ENCODE results near the gene EMX2. TPM values are rescaled to one million over a fixed set of nuclear protein-coding genes. Genes with fewer than 3 reads are reported as not detected.
"Not testable (repeated sequence)": the region's sequence is repeated elsewhere in the genome, so short reads cannot be mapped to it uniquely, and the experiment has no call there.

Gene EMX2
- 9.0 TPM for polyA plus RNA-seq (ENCODE audit: insufficient read length)

GRCh38 chr10:117542706-117543224, at the start of gene EMX2:
Gene EMX2, plus strand, starts transcription at chr10:117542746. Its CDS starts 522 bp downstream, at chr10:117543268.
- DNase-seq, result no peak

GRCh38 chr10:117496031-117496430, 46.5 kb upstream of the EMX2 start:
- DNase-seq, result no peak

GRCh38 chr10:117496616-117497028, 45.9 kb upstream of the EMX2 start:
- DNase-seq, result peak; percentile 82

- DNase-seq, result no peak
These were observed 44.8 kb upstream of the EMX2 start for GRCh38 chr10:117497736-117498135.

GRCh38 chr10:117499248-117500105, 43.1 kb upstream of the EMX2 start:
- DNase-seq, result no peak

- DNase-seq, result no peak
These were observed 42.1 kb upstream of the EMX2 start for GRCh38 chr10:117500456-117500855.

- DNase-seq, result no peak
These were observed 41.0 kb upstream of the EMX2 start for GRCh38 chr10:117501460-117502035.

GRCh38 chr10:117502421-117503243, 39.9 kb upstream of the EMX2 start:
- no peak for DNase-seq

- DNase-seq, result peak; percentile 52
These were observed 39.0 kb upstream of the EMX2 start for GRCh38 chr10:117503244-117504205.

GRCh38 chr10:117504562-117504961, 38.0 kb upstream of the EMX2 start:
- no peak for DNase-seq

- not testable (repeated sequence) for DNase-seq
These were observed 35.5 kb upstream of the EMX2 start for GRCh38 chr10:117507081-117507480.

- DNase-seq, result no peak
These were observed 33.0 kb upstream of the EMX2 start for GRCh38 chr10:117509573-117509972.

GRCh38 chr10:117511601-117512390, 30.8 kb upstream of the EMX2 start:
- DNase-seq, result no peak

GRCh38 chr10:117514971-117515370, 27.6 kb upstream of the EMX2 start:
- DNase-seq, result no peak

- no peak for DNase-seq
These were observed 25.9 kb upstream of the EMX2 start for GRCh38 chr10:117516681-117517080.

GRCh38 chr10:117518246-117518645, 24.3 kb upstream of the EMX2 start:
- no peak for DNase-seq

GRCh38 chr10:117519286-117519685, 23.3 kb upstream of the EMX2 start:
- no peak for DNase-seq

- no peak for DNase-seq
These were observed 22.7 kb upstream of the EMX2 start for GRCh38 chr10:117519879-117520278.

- no peak for DNase-seq
These were observed 11.8 kb upstream of the EMX2 start for GRCh38 chr10:117530791-117531190.

GRCh38 chr10:117531371-117532002, 11.1 kb upstream of the EMX2 start:
- no peak for DNase-seq

Data from hindlimb muscle (tissue), 1 donor.